ENCODE results near the gene SYNGR1.
"Not testable (repeated sequence)": the region's sequence is repeated elsewhere in the genome, so short reads cannot be mapped to it uniquely, and the experiment has no call there.

The SYNGR1 gene

DNA sequence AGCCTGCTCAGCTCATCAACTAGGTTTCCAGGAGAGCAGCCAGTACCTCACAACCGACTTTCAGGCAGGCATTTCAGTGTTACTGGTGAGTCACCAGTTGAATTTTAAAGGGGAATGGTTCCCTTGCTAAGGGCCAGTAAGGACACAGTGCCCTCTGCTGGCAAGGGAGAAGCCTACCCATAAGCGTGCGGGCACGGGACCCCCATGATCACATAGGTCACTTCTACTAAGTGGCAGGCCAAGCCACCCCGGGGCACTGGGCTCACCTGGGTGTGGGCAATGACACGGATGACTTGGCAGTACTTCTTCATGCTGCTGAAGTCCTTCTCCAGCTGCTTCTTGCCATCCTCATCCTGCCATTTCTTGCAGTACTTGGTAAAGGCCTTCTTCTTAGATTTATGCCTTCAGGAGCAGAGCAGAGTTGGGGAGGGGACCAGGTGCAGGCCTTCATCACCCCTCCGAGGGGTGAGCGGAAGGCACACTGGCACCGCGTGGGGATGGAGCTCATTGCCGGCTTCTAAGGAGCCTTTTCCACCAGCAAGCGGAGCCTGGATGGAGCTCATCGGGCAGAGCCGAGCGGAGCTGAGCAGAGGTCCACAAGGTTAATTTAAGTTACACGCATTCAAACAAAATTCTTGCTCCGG lies 33.2 kb upstream of the SYNGR1 start:
- peak; percentile 46 to 60 for DNase-seq (ENCODE audit: low read depth in 2 of 2)

DNA sequence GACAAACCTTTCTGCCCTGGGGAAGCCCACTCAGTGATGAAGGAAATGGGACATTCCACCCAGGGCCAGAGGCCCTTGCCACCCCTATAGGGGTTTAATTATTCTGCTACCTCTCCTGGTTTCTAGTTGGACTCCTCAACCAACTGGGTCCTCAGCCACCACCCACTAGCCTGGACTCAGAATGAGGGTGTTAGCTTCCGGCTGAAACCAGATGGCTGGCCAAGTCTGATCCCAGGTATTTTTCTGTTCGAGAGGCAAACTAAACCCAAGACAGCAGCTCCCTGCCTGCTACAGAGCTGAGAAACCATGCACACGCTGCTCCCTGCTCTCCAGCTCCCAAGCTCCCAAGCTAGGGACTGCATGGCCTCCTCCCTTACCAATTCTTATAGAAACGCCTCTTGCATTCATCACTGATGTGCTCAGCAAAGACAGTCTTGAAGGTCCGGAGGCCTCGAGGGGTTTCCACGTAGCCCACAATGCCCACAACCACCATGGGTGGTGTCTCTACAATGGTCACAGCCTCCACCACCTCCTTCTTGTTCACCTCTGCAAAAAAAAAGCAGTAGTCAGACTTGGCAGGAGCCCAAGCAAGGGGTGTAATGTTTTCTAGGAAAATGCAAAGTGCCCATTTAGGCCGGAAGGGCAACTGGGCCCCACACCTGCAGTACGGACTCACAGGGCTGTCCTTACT lies 32.6 kb upstream of the SYNGR1 start:
- DNase-seq (ENCODE audit: low read depth in 2 of 2): no peak

DNA sequence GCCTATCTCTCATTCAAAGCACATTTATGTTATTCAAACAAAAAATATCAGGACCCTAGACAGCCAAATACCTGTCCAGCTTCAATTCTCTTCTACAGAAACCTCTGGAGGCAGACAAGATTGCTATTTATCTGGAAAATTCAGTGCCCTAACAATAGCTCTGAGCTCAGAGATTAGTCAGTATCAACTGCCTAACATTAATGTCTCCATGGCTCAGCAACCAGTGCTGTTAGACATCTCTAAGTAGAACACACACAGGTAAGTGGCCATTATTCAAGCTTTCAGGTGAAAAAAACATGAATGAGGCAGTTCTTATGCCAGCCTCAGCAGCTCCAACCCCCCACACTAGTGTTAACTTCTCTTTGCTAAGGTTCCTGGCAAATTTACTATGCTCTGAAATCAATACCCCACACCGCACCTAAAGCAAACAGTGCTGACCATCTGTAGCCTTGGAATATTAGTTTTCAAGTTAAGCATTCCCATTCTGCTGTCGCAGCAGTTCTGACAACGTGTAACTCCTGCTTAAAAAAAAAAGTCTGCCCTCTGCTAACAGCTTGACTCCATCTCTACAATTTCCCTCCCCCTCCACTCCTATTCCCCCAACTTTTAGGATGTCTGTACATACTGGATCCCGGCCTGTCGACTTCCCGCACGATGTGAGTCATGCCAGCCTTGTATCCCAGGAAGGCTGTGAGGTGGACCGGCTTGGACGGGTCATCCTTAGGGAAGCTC lies 31.9 kb upstream of the SYNGR1 start:
- DNase-seq (ENCODE audit: low read depth in 2 of 2): no peak

DNA sequence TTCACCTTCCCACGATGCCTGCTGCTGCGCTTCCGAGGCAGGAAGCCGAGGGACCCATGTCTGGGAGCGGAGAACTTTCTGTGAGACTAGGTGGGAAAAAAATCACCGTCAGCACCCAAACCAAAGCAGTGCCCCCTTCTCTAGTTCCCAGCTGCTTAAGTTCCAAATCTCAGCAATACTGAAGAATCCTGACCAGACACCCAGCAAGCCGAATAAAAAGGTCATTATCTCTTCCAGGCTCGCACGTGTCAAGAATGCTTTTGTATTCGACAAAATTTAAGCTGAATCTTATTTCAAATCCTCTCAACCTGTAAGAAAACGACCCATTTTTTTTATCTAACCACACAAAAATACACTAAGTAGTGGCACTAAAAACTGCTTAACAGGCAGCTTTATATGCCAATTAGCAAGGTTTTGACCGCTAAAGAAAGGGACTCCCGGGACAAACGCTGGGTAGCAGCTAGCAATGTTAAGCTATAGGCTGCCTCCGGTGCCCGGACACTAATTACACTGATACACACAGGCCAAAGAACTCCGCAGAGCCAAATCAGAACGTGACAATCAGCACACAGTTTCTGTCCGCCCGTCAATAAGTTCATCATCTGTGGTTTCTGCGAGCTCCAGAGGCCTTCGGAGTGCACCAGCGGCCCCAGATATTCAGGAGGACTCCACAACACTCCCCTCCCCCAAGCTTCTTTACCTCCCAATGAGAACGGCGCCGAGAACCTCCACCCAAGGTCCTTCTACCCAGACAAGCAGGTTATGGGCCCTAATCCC lies 31.1 kb upstream of the SYNGR1 start:
- peak in 1 of 2 donors; percentile 16 for DNase-seq (ENCODE audit: low read depth in 2 of 2)

DNA sequence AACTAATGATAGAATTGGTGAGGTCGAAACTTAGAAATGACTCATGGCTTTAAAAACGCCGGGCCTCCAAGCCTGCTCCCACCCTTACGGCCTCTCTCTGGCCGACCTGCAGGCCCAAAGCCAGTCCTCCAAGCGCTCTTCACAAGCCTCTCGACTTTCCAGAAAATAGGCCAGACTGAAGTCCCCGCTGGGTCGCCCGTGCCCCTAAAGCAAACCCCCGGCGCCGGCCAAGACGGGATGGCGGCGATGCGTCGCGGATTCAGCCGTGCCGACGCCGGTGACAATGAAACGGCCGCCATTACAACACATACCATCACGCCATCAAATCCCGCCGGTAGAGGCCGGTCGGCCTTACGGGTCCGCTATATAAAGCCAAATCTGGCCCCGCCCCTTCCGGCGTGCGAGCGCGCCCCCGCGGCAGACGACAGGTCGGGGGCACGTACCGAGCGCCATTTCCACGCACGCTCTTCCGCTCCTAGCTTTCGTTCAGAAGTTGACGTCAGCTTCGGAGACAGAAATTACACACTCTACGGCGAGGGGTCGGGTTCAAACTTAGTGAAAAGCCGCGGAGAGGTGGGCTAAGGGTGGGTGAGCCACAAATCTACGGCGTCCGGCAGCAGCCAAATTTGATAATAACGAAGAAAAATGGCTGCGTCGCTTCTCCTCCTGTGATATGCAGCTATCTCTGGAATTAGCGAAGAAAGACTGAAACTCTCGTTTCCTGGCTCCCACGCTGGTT lies 30.3 kb upstream of the SYNGR1 start, which contains the start of gene RPL3:
Gene RPL3 (minus strand): TSS at position 340 of the 739 bp plus-strand sequence. CDS start 26 bp downstream, at position 314.
- DNase-seq (ENCODE audit: low read depth in 2 of 2): peak; percentile 89 to 90

GRCh38 chr22:39320616-39321029 lies 29.2 kb upstream of the SYNGR1 start:
- DNase-seq (ENCODE audit: low read depth in 2 of 2): not testable (repeated sequence)

- no peak for DNase-seq (ENCODE audit: low read depth in 2 of 2)
These were observed 24.3 kb upstream of the SYNGR1 start for GRCh38 chr22:39325392-39325932.

DNA sequence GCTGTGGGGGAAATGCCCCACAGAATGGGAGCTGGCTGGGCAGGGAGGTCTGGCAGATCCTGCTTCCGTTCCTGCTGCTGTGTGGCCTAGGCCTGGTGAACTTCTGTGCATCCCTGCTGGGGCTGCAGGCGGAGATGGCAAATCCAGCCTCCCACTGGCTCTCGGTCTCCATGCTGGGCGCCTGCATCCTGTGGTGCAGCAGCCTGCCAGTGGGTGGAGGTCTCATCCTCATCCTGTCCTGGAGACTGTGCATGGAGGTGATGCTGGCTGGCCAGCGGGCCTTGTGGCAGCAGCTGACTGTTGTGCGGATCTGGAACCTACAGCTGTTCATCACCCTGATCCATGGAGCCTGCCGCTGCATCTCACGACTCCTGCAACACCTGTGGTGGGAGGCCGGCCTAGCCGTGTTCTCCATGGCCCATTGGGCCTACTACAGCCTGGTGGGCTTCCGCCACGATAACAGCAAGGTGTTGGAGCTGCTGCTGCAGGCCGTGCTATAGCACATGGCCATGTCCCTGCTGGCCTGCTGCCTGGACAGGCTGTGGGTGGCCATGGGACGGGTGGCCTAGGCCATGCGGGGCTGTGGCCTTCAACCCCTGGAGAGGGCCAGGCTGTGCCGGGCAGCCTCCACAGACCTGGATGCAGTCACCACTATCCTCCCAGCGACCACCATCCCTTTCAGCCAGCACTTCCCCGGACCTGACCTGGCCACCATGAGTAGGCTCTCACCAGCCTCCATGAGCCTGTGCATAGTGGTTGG lies 21.6 kb upstream of the SYNGR1 start:
- DNase-seq (ENCODE audit: low read depth in 2 of 2): no peak

GRCh38 chr22:39330553-39330952 lies 19.2 kb upstream of the SYNGR1 start:
- DNase-seq (ENCODE audit: low read depth in 2 of 2): not testable (repeated sequence)

GRCh38 chr22:39332441-39333064 lies 17.2 kb upstream of the SYNGR1 start:
- DNase-seq (ENCODE audit: low read depth in 2 of 2): no peak

DNA sequence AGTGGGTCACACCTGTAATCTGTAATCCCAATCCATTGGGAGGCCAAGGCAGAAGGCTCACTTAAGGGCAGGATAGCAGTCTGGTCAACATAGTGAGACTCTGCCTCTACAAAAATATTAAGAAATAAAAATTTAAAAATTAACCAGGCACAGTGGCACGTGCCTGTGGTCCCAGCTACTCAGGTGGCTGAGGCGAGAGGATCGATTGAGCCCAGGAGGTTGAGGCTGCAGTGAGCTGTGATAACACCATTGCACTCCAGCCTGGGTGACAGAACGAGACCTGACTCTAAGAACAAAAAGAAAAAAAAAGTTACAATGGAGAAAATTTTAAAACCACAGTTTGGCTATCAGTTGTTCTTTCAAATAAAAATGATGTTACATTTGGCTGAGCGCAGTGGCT lies 13.4 kb upstream of the SYNGR1 start:
- no peak for DNase-seq (ENCODE audit: low read depth in 2 of 2)

GRCh38 chr22:39339775-39340174 lies 10.0 kb upstream of the SYNGR1 start:
- not testable (repeated sequence) for DNase-seq (ENCODE audit: low read depth in 2 of 2)

GRCh38 chr22:39341179-39341578 lies 8.6 kb upstream of the SYNGR1 start:
- no peak for DNase-seq (ENCODE audit: low read depth in 2 of 2)

- DNase-seq (ENCODE audit: low read depth in 2 of 2): peak in 1 of 2 donors; percentile 31
These were observed 6.3 kb upstream of the SYNGR1 start for GRCh38 chr22:39343259-39344045.

DNA sequence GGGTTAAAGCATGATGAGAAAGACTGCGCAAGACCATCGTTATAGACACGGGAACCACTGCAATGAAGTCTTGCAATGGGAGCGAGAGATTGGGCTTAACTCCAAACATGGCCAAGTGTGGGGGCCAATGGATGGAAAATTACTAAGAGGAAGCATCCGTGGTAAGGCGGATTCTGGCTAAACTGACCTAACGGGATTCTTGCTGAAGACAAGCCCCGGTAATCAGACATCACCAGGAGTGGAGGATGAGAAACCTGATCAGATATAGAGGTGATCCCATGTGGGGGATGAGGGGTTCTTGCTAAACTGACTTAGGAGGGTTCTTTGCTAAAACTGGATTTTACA lies 5.8 kb upstream of the SYNGR1 start:
- DNase-seq (ENCODE audit: low read depth in 2 of 2): no peak

- DNase-seq (ENCODE audit: low read depth in 2 of 2): no peak
These were observed 4.6 kb upstream of the SYNGR1 start for GRCh38 chr22:39345231-39345630.

GRCh38 chr22:39348909-39349505 lies 784 bp upstream of the SYNGR1 start:
- DNase-seq (ENCODE audit: low read depth in 2 of 2): no peak

- DNase-seq (ENCODE audit: low read depth in 2 of 2): no peak
These were observed 255 bp upstream of the SYNGR1 start for GRCh38 chr22:39349506-39349966.

Data from stimulated activated CD8-positive, alpha-beta memory T cell treated with anti-CD3 and anti-CD28 coated beads, Interleukin-15, amount 100 ng/mL, for 4 hours (primary cell).